SK-N-SH treated with all-trans-retinoic acid at 6 μM for 48 hours (cell line): ENCODE results near the gene COL19A1.

Source experiments
- ARNTL ChIP-seq: fragments of 450-650 bp; formaldehyde crosslinking; IDR thresholded peaks from 2 replicates; pipeline ENCODE4 v1.5.0; 2020; ENCODE audit warnings: low read depth, mild to moderate bottlenecking, moderate library complexity, borderline replicate concordance
- CREB5 ChIP-seq: fragments of 250-450 bp; sonication (Bioruptor Pico); IDR thresholded peaks from 2 replicates; pipeline ENCODE4 v1.5.1; 2020; ENCODE audit warnings: low read depth, mild to moderate bottlenecking, moderate library complexity
- OSR1 ChIP-seq: fragments of 250-450 bp; sonication (Bioruptor Pico); IDR thresholded peaks from 2 replicates; pipeline ENCODE4 v1.8.0; 2022; ENCODE audit warnings: moderate library complexity, mild to moderate bottlenecking, inconsistent platforms
- ZFP3 ChIP-seq: fragments of 250-450 bp; sonication (Bioruptor Pico); IDR thresholded peaks from 2 replicates; pipeline ENCODE4 v1.5.0; 2020; ENCODE audit warnings: mild to moderate bottlenecking, moderate library complexity
- TF ChIP-seq, protein P1 (sequence below): fragments of 250-450 bp; sonication (Bioruptor Pico); IDR thresholded peaks from 2 replicates; pipeline ENCODE4 v1.5.1; 2021; ENCODE audit warnings: mild to moderate bottlenecking, moderate library complexity

DNA sequence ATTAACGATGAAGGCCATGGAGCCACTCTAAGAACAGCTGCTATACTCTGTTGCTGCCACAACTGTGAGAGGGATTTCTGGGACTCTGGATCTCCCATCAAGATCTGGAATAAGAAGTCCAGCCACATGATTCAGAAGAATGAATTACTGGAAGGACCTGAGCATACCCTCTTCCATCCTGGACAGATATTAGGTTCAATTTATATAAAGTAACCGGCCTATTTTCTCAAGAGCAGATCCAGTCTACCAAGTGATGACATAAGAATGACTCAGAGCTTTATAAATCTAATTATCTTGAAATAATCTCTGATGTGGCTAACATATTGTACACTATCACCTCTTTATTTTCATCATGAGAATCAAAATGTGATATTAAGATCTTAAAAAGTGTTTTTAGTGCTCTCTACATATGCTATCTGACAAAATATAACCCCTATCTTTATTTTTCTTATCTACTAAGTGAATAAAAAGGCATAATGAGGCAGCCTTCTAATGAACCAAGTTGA lies 391.5 kb downstream of the COL19A1 start:
- TF ChIP-seq ZFP3 (CRISPR knock-in tag) (no peak), CREB5 (CRISPR knock-in tag) (no peak), ARNTL (CRISPR knock-in tag) (no peak), OSR1 (no peak)
- TF ChIP-seq, protein P1, sequence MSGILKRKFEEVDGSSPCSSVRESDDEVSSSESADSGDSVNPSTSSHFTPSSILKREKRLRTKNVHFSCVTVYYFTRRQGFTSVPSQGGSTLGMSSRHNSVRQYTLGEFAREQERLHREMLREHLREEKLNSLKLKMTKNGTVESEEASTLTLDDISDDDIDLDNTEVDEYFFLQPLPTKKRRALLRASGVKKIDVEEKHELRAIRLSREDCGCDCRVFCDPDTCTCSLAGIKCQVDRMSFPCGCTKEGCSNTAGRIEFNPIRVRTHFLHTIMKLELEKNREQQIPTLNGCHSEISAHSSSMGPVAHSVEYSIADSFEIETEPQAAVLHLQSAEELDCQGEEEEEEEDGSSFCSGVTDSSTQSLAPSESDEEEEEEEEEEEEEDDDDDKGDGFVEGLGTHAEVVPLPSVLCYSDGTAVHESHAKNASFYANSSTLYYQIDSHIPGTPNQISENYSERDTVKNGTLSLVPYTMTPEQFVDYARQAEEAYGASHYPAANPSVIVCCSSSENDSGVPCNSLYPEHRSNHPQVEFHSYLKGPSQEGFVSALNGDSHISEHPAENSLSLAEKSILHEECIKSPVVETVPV (CRISPR knock-in tag) = no peak
